Cardiac fibroblast (primary cell): ENCODE measurements around the gene MRTFB.
"Not testable (repeated sequence)": the region's sequence is repeated elsewhere in the genome, so short reads cannot be mapped to it uniquely, and the experiment has no call there.

ENCODE experiments used
- DNase-seq, 2 donors: peaks; one replicate each; pipeline versions ENCODE4 v3.0.0 to v3.0.0-alpha.2; 2010; ENCODE audit warnings: low read depth in 2 of 2
- H3K4me3 ChIP-seq, 2 donors: replicated peaks in 1 of 2; 1 replicate in 1 of 2; 2 replicates in 1 of 2; pipeline ENCODE4 v1.5.1; 2011; ENCODE audit warnings: low read depth in 2 of 2, low read length in 2 of 2, mild to moderate bottlenecking in 2 of 2, moderate library complexity in 1 of 2
- CTCF ChIP-seq: IDR thresholded peaks from one replicate; pipeline ENCODE4 v1.5.1; 2011; ENCODE audit warnings: low read depth, mild to moderate bottlenecking, low read length, inconsistent platforms

MRTFB gene

GRCh38 chr16:14119799-14120198 lies 48.7 kb downstream of the MRTFB start:
- no peak for DNase-seq
- no peak for TF ChIP-seq CTCF
- no peak overlapping the region for H3K4me3 ChIP-seq

- DNase-seq = no peak
- TF ChIP-seq CTCF = no peak
- no peak overlapping the region for H3K4me3 ChIP-seq
These were observed 49.2 kb downstream of the MRTFB start for GRCh38 chr16:14120335-14120734.

- TF ChIP-seq CTCF = no peak
- no peak overlapping the region for H3K4me3 ChIP-seq
- DNase-seq = no peak
These were observed 50.0 kb downstream of the MRTFB start for GRCh38 chr16:14121142-14121541.

GRCh38 chr16:14121872-14122271 lies 50.8 kb downstream of the MRTFB start:
- no peak for DNase-seq
- H3K4me3 ChIP-seq = no peak overlapping the region
- TF ChIP-seq CTCF = no peak

GRCh38 chr16:14122430-14122829 lies 51.3 kb downstream of the MRTFB start:
- DNase-seq, H3K4me3 ChIP-seq: not testable (repeated sequence)

GRCh38 chr16:14125000-14125681 lies 54.0 kb downstream of the MRTFB start:
- no peak for TF ChIP-seq CTCF
- DNase-seq = no peak
- no peak overlapping the region for H3K4me3 ChIP-seq

- no peak for DNase-seq
- no peak for TF ChIP-seq CTCF
- no peak overlapping the region for H3K4me3 ChIP-seq
These were observed 54.6 kb downstream of the MRTFB start for GRCh38 chr16:14125708-14126107.
